Lung (tissue), 12 donors: ENCODE measurements around the gene HSPBAP1. TPM values are rescaled to one million over a fixed set of nuclear protein-coding genes. Genes with fewer than 3 reads are reported as not detected.

Source experiments
- ATAC-seq: fragments of 200-7000 bp; cut with Tn5 transposase; one replicate; pipeline ENCODE4 v1.9.1; 2020; ENCODE audit warnings: moderate number of reproducible peaks; ENCODE audit not compliant: insufficient read depth, low FRiP score
- DNase-seq, 3 donors: peaks; one replicate each; pipeline ENCODE4 v3.0.0-alpha.2; 2013 to 2017
- H3K27ac ChIP-seq, 2 donors: one replicate each; pipeline ENCODE4 v1.5.1; 2013; ENCODE audit warnings: mild to moderate bottlenecking in 2 of 2, moderate library complexity in 2 of 2, control low read depth in 1 of 2, inconsistent platforms in 1 of 2, low read depth in 1 of 2, low read length in 1 of 2
- H3K27me3 ChIP-seq, 3 donors: one replicate each; pipeline ENCODE4 v1.5.1; 2013; ENCODE audit warnings: low read length in 2 of 3; ENCODE audit not compliant: control insufficient read depth in 3 of 3, insufficient read depth in 3 of 3
- H3K36me3 ChIP-seq, 4 donors: one replicate each; pipeline ENCODE4 v1.5.1; 2013; ENCODE audit warnings: low read length in 4 of 4, mild to moderate bottlenecking in 1 of 4, moderate library complexity in 1 of 4; ENCODE audit not compliant: control insufficient read depth in 4 of 4, insufficient read depth in 4 of 4
- H3K4me1 ChIP-seq, 5 donors: one replicate each; pipeline ENCODE4 v1.5.1; 2013; ENCODE audit warnings: low read length in 5 of 5, mild to moderate bottlenecking in 2 of 5, moderate library complexity in 1 of 5; ENCODE audit not compliant: control insufficient read depth in 5 of 5, insufficient read depth in 5 of 5
- H3K4me3 ChIP-seq: one replicate; pipeline ENCODE4 v1.5.1; 2013; ENCODE audit warnings: mild to moderate bottlenecking, control low read depth, moderate library complexity
- H3K9ac ChIP-seq, 2 donors: one replicate each; pipeline ENCODE4 v1.5.1; 2013; ENCODE audit warnings: low read length in 2 of 2, control low read depth in 1 of 2; ENCODE audit not compliant: insufficient read depth in 1 of 2
- H3K9me3 ChIP-seq, 4 donors: one replicate each; pipeline ENCODE4 v1.5.1; 2013; ENCODE audit warnings: low read length in 3 of 4, mild to moderate bottlenecking in 1 of 4, moderate library complexity in 1 of 4; ENCODE audit not compliant: control insufficient read depth in 4 of 4, insufficient read depth in 3 of 4
- CTCF ChIP-seq: IDR thresholded peaks from 2 replicates; pipeline ENCODE4 v1.5.1; 2012; ENCODE audit warnings: mild to moderate bottlenecking; ENCODE audit errors: control extremely low read depth, extremely low read depth
- WGBS, 2 donors: extraction: QIAGEN DNeasy Blood & Tissue Kit; methylation state at CpG; one replicate each; pipeline ENCODE4 v1.1.7; 2013; 5-methylcytosine and 5-hydroxymethylcytosine counted together
- polyA plus RNA-seq, 2 donors: library from polyadenylated mRNA; stranded (reverse); fragments of 200-250 nt; gene quantifications; one replicate each; pipeline ENCODE4 v1.2.1, GENCODE V29; 2013
- total RNA-seq, 2 donors: library from RNA; depleted of rRNA in 1 of 2; stranded (reverse); fragments of >200 nt in 1 of 2; gene quantifications; one replicate each; pipeline ENCODE4 v1.2.1, GENCODE V29; 2014 to 2021
- donor health status: control.
- donor health status: control.
- donor health status: Bipolar disorder and iron deficiency.
- donor health status: healthy.
- donor health status: DM: yes; HTN: yes; CAD: no.

HSPBAP1 gene
- total and polyA plus RNA-seq, 4 donors, result 8.4 to 15.9 (median 11.1) TPM

- H3K9me3 ChIP-seq, result no peaks in the 10 kb centered on the region
- peaks cover 0 to 8% (median 3%) of the 10 kb centered on the region in 4 donors for H3K36me3 ChIP-seq
- peak overlapping the region in 1 of 2 donors; percentile 59 for H3K27ac ChIP-seq
- no peak overlapping the region for H3K9ac ChIP-seq
- no peaks in the 10 kb centered on the region for H3K27me3 ChIP-seq
- DNase-seq, result no peak
- no peak overlapping the region for H3K4me3 ChIP-seq
- peaks cover 0 to 3% (median 0%) of the 10 kb centered on the region in 5 donors for H3K4me1 ChIP-seq
- TF ChIP-seq CTCF, result no peak
- no peak for ATAC-seq
- 88 to 96% methylated on average over 3 of the region's 3 CpGs for WGBS, 2 donors
These were observed 27.2 kb downstream of the HSPBAP1 start for GRCh38 chr3:122766430-122766829.

GRCh38 chr3:122760453-122761271 lies 33.0 kb downstream of the HSPBAP1 start:
- Histone ChIP-seq H3K27ac (no peak overlapping the region), H3K4me1 (peaks cover 0 to 5% (median 4%) of the 10 kb centered on the region in 5 donors), H3K9ac (no peak overlapping the region), H3K9me3 (no peaks in the 10 kb centered on the region), H3K27me3 (no peaks in the 10 kb centered on the region), H3K36me3 (no peaks in the 10 kb centered on the region), H3K4me3 (no peak overlapping the region)
- ATAC-seq (no peak), DNase-seq (no peak)
- WGBS, 2 donors, result 72 to 85% methylated on average over 3 of the region's 3 CpGs
- TF ChIP-seq CTCF, result no peak

GRCh38 chr3:122758877-122759560 lies 34.6 kb downstream of the HSPBAP1 start:
- no peak overlapping the region for H3K4me3 ChIP-seq
- no peaks in the 10 kb centered on the region for H3K9me3 ChIP-seq
- TF ChIP-seq CTCF, result no peak
- WGBS, 2 donors, result 35 to 64% methylated on average over 3 of the region's 3 CpGs
- ATAC-seq (peak; percentile 43), DNase-seq (peak in 1 of 3 donors; percentile 4)
- peaks cover 3 to 10% (median 6%) of the 10 kb centered on the region in 4 donors for H3K36me3 ChIP-seq
- H3K9ac ChIP-seq, result no peak overlapping the region
- peaks cover 0 to 5% (median 4%) of the 10 kb centered on the region in 5 donors for H3K4me1 ChIP-seq
- H3K27ac ChIP-seq, result peak overlapping the region in 1 of 2 donors; percentile 10
- H3K27me3 ChIP-seq, result no peaks in the 10 kb centered on the region
